HEK293 (cell line): ENCODE results near the gene NCF2.
A peak's percentile ranks its signal among the peaks of the same experiment; 100 is the strongest.

Experiments used
- BCL6B ChIP-seq: fragments of 450-650 bp; formaldehyde crosslinking; IDR thresholded peaks from 2 replicates; pipeline ENCODE4 v1.5.1; 2017; ENCODE audit warnings: missing biosample characterization, missing genetic modification characterization
- KLF1 ChIP-seq: fragments of 450-650 bp; formaldehyde crosslinking; IDR thresholded peaks from 2 replicates; pipeline ENCODE4 v1.5.1; 2016; ENCODE audit warnings: missing biosample characterization, missing genetic modification characterization
- OSR2 ChIP-seq: fragments of 450-650 bp; formaldehyde crosslinking; IDR thresholded peaks from 2 replicates; pipeline ENCODE4 v1.5.1; 2016; ENCODE audit warnings: missing biosample characterization, missing genetic modification characterization
- REPIN1 ChIP-seq: fragments of 450-650 bp; formaldehyde crosslinking; IDR thresholded peaks from 2 replicates; pipeline ENCODE4 v1.5.1; 2017; ENCODE audit warnings: missing biosample characterization, missing genetic modification characterization, low read depth
- SCRT1 ChIP-seq: fragments of 450-650 bp; formaldehyde crosslinking; IDR thresholded peaks from 2 replicates; pipeline ENCODE4 v1.5.1; 2016; ENCODE audit warnings: missing biosample characterization, missing genetic modification characterization, borderline replicate concordance
- YY1 ChIP-seq: fragments of 450-650 bp; formaldehyde crosslinking; IDR thresholded peaks from 2 replicates; pipeline ENCODE4 v1.5.1; 2018; ENCODE audit warnings: missing biosample characterization, missing genetic modification characterization
- ZBTB48 ChIP-seq: fragments of 450-650 bp; formaldehyde crosslinking; IDR thresholded peaks from 2 replicates; pipeline ENCODE4 v1.5.1; 2016; ENCODE audit warnings: missing biosample characterization, missing genetic modification characterization
- ZBTB49 ChIP-seq: fragments of 450-650 bp; formaldehyde crosslinking; IDR thresholded peaks from 2 replicates; pipeline ENCODE4 v1.5.1; 2016; ENCODE audit warnings: missing biosample characterization, missing genetic modification characterization, low read depth
- ZFP37 ChIP-seq: fragments of 450-650 bp; formaldehyde crosslinking; IDR thresholded peaks from 2 replicates; pipeline ENCODE4 v1.5.1; 2016; ENCODE audit warnings: missing biosample characterization, missing genetic modification characterization
- ZNF2 ChIP-seq: fragments of 450-650 bp; formaldehyde crosslinking; IDR thresholded peaks from 2 replicates; pipeline ENCODE4 v1.5.1; 2016; ENCODE audit warnings: missing biosample characterization, missing genetic modification characterization
- ZNF214 ChIP-seq: fragments of 450-650 bp; formaldehyde crosslinking; IDR thresholded peaks from 2 replicates; pipeline ENCODE4 v1.5.1; 2017; ENCODE audit warnings: missing biosample characterization, mild to moderate bottlenecking, missing genetic modification characterization, borderline replicate concordance
- ZNF239 ChIP-seq: fragments of 450-650 bp; formaldehyde crosslinking; IDR thresholded peaks from 2 replicates; pipeline ENCODE4 v1.5.1; 2016; ENCODE audit warnings: missing biosample characterization, missing genetic modification characterization
- ZNF335 ChIP-seq: fragments of 450-650 bp; formaldehyde crosslinking; conservative IDR thresholded peaks from 2 replicates; pipeline ENCODE4 v1.5.1; 2016; ENCODE audit warnings: missing biosample characterization, missing genetic modification characterization
- ZNF366 ChIP-seq: fragments of 450-650 bp; formaldehyde crosslinking; conservative IDR thresholded peaks from 2 replicates; pipeline ENCODE4 v1.5.1; 2016; ENCODE audit warnings: missing biosample characterization, missing genetic modification characterization
- ZNF416 ChIP-seq: fragments of 450-650 bp; formaldehyde crosslinking; IDR thresholded peaks from 2 replicates; pipeline ENCODE4 v1.5.1; 2016; ENCODE audit warnings: missing biosample characterization, missing genetic modification characterization
- ZNF510 ChIP-seq: fragments of 450-650 bp; formaldehyde crosslinking; IDR thresholded peaks from 2 replicates; pipeline ENCODE4 v1.5.1; 2018; ENCODE audit warnings: mild to moderate bottlenecking, missing genetic modification characterization, missing biosample characterization; ENCODE audit not compliant: insufficient replicate concordance
- ZNF514 ChIP-seq: fragments of 450-650 bp; formaldehyde crosslinking; IDR thresholded peaks from 2 replicates; pipeline ENCODE4 v1.5.1; 2016; ENCODE audit warnings: missing biosample characterization, missing genetic modification characterization
- ZNF518A ChIP-seq: fragments of 450-650 bp; formaldehyde crosslinking; conservative IDR thresholded peaks from 2 replicates; pipeline ENCODE4 v1.5.1; 2016; ENCODE audit warnings: low read depth, missing biosample characterization, missing genetic modification characterization
- ZNF549 ChIP-seq: fragments of 450-650 bp; IDR thresholded peaks from 2 replicates; pipeline ENCODE4 v1.5.1; 2018; ENCODE audit warnings: missing biosample characterization, missing genetic modification characterization, mild to moderate bottlenecking, inconsistent platforms, moderate library complexity
- ZNF555 ChIP-seq: fragments of 450-650 bp; formaldehyde crosslinking; conservative IDR thresholded peaks from 2 replicates; pipeline ENCODE4 v1.5.1; 2017; ENCODE audit warnings: missing biosample characterization, mild to moderate bottlenecking, missing genetic modification characterization, inconsistent platforms
- ZNF600 ChIP-seq: fragments of 450-650 bp; formaldehyde crosslinking; IDR thresholded peaks from 2 replicates; pipeline ENCODE4 v1.5.1; 2016; ENCODE audit warnings: missing biosample characterization, missing genetic modification characterization
- ZNF624 ChIP-seq: fragments of 450-650 bp; formaldehyde crosslinking; IDR thresholded peaks from 2 replicates; pipeline ENCODE4 v1.5.1; 2017; ENCODE audit warnings: missing biosample characterization, missing genetic modification characterization
- ZNF658 ChIP-seq: fragments of 450-650 bp; formaldehyde crosslinking; IDR thresholded peaks from 2 replicates; pipeline ENCODE4; 2016; ENCODE audit warnings: missing biosample characterization, missing genetic modification characterization
- ZNF660 ChIP-seq: fragments of 450-650 bp; IDR thresholded peaks from 2 replicates; pipeline ENCODE4 v1.5.1; 2018; ENCODE audit warnings: missing biosample characterization, mild to moderate bottlenecking, missing genetic modification characterization
- ZNF76 ChIP-seq: fragments of 450-650 bp; formaldehyde crosslinking; IDR thresholded peaks from 2 replicates; pipeline ENCODE4; 2016; ENCODE audit warnings: low read depth, missing biosample characterization, missing genetic modification characterization, borderline replicate concordance
- ZNF768 ChIP-seq: fragments of 450-650 bp; formaldehyde crosslinking; IDR thresholded peaks from 2 replicates; pipeline ENCODE4 v1.5.1; 2018; ENCODE audit warnings: missing biosample characterization, mild to moderate bottlenecking, missing genetic modification characterization
- ZNF776 ChIP-seq: fragments of 450-650 bp; formaldehyde crosslinking; IDR thresholded peaks from 2 replicates; pipeline ENCODE4 v1.5.0; 2017; ENCODE audit warnings: missing biosample characterization, missing genetic modification characterization, borderline replicate concordance
- ZNF777 ChIP-seq: fragments of 450-650 bp; formaldehyde crosslinking; IDR thresholded peaks from 2 replicates; pipeline ENCODE4 v1.5.1; 2017; ENCODE audit warnings: missing biosample characterization, missing genetic modification characterization, borderline replicate concordance
- ZNF837 ChIP-seq: fragments of 450-650 bp; formaldehyde crosslinking; IDR thresholded peaks from 2 replicates; pipeline ENCODE4 v1.5.1; 2016; ENCODE audit warnings: missing biosample characterization, missing genetic modification characterization
- TF ChIP-seq, protein P1 (sequence below): fragments of 450-650 bp; formaldehyde crosslinking; optimal IDR thresholded peaks from 2 replicates; pipeline ENCODE3; 2016; ENCODE audit warnings: missing biosample characterization, mild to moderate bottlenecking, missing genetic modification characterization

NCF2 gene

GRCh38 chr1:183515002-183515689 lies 75.1 kb downstream of the NCF2 start (continued):
- TF ChIP-seq ZNF600 (tag by site-specific recombination) (no peak), BCL6B (tag by site-specific recombination) (no peak), REPIN1 (no peak), ZNF660 (tag by site-specific recombination) (peak; percentile 36; the same call in 1 of the 2 replicates), ZBTB48 (no peak), ZNF510 (tag by site-specific recombination) (no peak), ZNF214 (tag by site-specific recombination) (no peak), KLF1 (no peak), ZFP37 (tag by site-specific recombination) (no peak), ZNF76 (tag by site-specific recombination) (no peak), ZNF366 (tag by site-specific recombination) (peak; percentile 46; the same call in 1 of the 2 replicates), ZNF624 (tag by site-specific recombination) (no peak), ZNF555 (tag by site-specific recombination) (no peak), ZNF837 (no peak), ZNF777 (no peak), ZNF776 (tag by site-specific recombination) (no peak), ZNF416 (tag by site-specific recombination) (no peak), ZNF335 (tag by site-specific recombination) (no peak), ZNF768 (tag by site-specific recombination) (no peak), ZNF658 (no peak), YY1 (tag by site-specific recombination) (no peak), ZNF514 (no peak), ZNF239 (no peak), ZNF549 (tag by site-specific recombination) (no peak), SCRT1 (tag by site-specific recombination) (no peak), ZNF518A (tag by site-specific recombination) (no peak), OSR2 (tag by site-specific recombination) (peak; percentile 82), ZNF2 (tag by site-specific recombination) (no peak), ZBTB49 (tag by site-specific recombination) (no peak)
- TF ChIP-seq, protein P1, sequence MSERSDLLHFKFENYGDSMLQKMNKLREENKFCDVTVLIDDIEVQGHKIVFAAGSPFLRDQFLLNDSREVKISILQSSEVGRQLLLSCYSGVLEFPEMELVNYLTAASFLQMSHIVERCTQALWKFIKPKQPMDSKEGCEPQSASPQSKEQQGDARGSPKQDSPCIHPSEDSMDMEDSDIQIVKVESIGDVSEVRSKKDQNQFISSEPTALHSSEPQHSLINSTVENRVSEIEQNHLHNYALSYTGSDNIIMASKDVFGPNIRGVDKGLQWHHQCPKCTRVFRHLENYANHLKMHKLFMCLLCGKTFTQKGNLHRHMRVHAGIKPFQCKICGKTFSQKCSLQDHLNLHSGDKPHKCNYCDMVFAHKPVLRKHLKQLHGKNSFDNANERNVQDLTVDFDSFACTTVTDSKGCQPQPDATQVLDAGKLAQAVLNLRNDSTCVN (tag by site-specific recombination), result no peak
